Measurements from ENCODE around the gene C5AR2.
"Not testable (repeated sequence)": the region's sequence is repeated elsewhere in the genome, so short reads cannot be mapped to it uniquely, and the experiment has no call there.

Gene C5AR2

DNA sequence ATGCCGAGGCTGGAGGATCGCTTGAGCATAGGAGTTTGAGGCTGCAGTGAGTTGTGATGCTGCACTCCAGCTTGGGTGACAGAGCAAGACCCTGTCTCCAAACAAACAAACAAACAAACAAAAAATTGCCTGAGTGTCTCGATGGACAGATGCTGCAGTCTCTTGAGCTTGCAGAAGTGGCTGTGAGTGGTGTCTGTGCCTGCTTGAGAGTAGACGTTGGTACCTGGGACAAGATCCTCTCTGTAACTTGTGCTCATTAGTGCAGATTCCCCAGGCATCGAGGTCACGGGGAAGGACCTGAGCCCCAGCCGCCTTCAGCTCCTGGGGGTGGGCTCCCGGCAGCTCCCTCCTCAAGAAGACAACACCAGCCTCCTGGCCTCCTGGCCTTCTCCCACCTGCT lies 8.6 kb upstream of the C5AR2 start:
- no peak for DNase-seq (ENCODE audit: low read depth, low spot score)

DNA sequence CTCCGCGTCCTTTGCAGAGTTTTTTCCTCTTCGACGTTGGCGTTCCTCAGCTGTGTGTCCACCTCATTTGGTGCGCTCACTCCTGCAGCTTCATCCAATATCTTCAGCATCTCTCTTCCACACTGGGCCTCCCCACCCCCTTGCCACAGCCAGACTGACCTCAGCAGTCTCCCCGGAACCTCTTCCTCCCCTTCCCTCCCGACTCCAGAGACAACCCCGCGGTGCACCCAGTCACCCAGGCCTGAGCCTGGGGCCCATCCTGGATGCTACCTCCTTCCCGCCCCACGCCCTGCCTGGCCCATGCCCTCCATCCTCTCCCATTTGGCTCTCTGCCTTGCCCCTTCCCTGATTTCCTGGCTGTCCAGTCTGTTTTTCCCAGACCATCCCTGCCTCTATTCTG lies 8.1 kb upstream of the C5AR2 start:
- no peak for DNase-seq (ENCODE audit: low read depth, low spot score)

DNA sequence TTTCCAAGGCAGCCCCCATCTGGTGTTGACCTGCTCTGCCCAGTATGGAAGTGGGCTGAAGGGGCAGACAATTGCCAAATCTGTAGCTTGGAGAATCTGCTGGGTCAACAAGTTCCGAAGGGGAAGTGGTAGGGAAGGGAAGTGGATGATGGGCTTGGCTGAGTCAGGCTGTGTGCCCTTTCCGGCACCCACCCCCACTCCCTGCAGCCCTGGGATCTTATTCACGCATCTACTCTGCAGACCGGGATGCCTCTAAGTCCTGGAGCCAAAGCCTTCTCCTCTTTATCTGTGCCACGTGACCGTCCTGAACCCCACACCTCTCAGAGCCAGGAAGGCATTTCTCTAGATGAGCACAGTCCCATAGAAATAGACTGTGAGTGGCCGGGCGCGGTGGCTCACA lies 7.5 kb upstream of the C5AR2 start:
- DNase-seq (ENCODE audit: low read depth, low spot score): no peak

DNA sequence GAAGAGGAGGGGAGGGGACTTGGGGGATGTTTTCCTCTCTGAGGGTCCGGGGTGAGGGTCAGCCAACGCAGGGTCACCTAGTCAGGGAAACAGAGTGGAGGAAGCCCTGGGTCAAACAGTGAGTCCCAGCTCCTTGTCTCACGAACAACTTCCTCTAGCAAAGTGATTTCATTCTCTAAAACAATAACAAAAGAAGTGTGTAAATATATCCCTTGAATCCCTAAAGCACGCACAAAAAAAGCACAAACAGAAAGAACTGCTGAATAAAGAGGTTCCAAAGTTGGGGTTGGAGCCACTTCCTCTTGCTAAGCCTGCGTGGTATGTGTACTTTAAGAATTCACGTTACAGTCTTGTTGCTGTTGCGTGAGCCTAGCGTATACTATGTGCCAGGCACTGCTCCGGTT lies 1.5 kb upstream of the C5AR2 start:
- no peak for DNase-seq (ENCODE audit: low read depth, low spot score)

DNA sequence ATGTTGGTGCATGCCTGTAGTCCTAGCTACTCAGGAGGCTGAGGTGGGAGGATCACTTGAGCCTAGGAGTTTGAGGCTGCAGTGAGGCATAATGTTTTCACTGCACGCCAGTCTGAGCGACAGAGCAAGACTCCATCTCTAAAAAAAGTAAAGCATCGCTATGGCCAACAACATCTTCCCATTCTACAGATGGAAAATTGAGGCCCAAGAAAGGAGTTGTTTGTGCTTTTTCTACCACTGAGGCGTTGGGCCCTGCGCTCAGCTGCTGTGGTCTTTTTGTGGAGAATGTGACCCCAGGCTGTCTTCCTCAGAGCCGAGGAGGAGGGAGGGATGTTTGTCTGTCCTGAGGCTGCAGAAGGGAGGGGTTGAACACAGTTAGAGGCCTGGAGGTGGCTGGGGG lies 485 bp upstream of the C5AR2 start:
- no peak for DNase-seq (ENCODE audit: low read depth, low spot score)

DNA sequence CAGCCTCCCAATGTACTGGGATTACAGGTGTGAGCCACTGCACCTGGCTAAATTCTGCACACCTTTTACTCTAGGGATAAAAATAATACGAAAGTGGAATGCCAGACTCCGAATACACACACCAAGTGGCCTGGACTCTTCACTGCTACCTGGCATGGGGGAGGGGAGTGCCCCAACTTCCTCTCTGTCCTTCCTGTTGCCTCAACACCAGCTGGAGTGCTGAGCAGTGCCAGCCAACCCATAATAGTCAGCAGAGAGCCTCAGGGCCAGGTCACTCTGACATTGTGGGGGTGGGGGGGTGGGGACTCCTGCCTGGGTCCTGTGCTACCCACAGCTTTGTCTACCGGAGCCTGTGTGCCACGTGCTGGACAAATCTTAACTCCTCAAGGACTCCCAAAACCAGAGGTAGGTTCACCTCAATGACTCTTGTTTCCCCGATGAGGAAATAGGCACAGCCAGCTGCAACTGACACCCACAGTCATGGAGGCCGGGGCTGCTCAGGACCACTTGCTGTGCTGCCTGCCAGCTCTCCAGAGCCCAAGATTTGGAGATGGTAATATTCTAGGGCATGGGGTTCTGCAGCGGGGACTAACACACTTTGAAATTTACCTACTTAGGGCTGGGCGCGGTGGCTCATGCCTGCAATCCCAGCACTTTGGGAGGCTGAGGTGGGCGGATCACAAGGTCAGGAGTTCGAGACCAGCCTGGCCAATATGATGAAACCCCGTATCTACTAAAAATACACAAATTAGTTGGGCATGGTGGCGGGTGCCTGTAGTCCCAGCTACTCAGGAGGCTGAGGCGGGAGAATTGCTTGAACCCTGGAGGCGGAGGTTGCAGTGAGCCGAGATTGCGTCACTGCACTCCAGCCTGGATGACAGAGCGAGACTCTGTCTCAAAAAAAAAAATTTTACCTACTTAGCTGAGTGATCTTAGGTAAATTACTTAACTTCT lies 5.1 kb downstream of the C5AR2 start:
- not testable (repeated sequence) for DNase-seq (ENCODE audit: low read depth, low spot score)

DNA sequence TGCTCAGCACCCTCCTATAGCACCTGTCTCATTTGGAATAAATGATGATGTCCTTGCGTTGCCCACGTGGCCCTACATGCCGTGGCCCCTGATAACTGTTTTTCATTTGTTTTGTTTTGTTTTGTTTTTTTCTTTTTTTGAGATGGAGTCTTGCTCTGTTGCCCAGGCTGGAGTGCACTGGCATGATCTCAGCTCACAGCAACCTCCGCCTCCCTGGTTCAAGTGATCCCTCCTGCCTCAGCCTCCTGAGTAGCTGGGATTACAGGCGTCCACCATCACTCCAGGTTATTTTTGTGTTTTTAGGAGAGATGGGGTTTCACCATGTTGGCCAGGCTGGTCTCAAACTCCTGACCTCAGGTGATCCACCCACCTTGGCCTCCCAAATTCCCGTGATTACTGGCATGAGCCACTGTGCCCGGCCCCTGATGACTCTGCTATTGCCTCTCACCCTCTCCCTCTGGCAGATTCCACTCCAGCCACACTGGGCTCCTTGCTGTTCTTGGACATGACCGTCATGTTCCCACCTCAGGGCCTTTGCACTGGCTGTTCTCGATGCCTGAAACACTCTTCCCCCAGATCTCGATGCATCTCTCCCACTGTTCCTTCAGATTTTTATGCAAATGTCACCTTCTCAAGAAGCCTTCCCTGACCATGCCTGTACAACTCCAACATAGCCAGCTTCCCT lies 7.4 kb downstream of the C5AR2 start:
- DNase-seq (ENCODE audit: low read depth, low spot score): no peak

DNA sequence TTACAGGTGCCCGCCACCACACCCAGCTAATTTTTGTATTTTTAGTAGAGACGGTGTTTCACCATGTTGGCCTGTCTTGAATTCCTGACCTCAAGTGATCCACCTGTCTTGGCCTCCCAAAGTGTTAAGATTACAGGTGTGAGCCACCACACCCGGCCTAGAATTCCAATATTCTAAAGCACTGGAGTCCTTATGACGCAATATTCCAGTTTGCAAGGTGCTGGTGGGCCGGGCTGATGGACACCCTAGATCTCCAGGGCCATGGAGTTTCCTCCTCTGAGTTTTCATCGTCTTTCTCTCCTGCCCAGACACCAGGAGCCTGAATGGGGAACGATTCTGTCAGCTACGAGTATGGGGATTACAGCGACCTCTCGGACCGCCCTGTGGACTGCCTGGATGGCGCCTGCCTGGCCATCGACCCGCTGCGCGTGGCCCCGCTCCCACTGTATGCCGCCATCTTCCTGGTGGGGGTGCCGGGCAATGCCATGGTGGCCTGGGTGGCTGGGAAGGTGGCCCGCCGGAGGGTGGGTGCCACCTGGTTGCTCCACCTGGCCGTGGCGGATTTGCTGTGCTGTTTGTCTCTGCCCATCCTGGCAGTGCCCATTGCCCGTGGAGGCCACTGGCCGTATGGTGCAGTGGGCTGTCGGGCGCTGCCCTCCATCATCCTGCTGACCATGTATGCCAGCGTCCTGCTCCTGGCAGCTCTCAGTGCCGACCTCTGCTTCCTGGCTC lies 8.7 kb downstream of the C5AR2 start:
- no peak for DNase-seq (ENCODE audit: low read depth, low spot score)

DNA sequence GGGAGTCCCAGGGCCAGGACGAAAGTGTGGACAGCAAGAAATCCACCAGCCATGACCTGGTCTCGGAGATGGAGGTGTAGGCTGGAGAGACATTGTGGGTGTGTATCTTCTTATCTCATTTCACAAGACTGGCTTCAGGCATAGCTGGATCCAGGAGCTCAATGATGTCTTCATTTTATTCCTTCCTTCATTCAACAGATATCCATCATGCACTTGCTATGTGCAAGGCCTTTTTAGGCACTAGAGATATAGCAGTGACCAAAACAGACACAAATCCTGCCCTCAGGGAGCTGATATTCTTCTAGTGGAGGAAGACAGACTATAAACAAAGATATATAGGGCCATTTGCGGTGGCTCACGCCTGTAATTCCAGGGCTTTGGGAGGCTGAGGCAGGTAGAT lies 9.8 kb downstream of the C5AR2 start:
- no peak for DNase-seq (ENCODE audit: low read depth, low spot score)

DNA sequence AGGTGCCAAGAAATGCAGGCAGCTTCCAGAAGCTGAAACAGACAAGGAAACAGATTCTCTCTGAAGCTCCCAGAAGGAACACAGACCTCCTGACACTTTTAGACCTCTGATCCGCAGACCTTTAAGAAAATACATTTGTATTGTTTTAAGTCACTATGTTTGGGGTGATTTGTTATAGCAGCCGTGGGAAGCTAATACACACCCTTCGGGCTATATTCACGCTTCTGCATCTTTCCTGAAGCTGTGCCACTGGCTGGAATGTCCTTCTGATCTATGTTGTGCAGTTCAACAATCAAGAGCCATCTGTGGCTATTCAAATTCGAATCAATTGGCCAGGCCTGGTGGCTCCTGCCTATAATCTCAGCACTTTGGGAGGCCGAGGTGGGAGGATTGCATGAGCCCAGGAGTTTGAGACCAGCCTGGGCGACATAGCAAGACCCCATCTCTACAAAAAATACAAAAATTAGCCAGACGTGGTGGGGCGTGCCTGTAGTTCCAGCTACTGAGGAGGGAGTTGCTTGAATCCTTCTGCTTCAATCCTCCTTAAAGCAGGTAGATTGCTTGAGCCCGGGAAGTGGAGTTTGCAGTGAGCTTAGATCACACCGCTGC lies 11.3 kb downstream of the C5AR2 start:
- DNase-seq (ENCODE audit: low read depth, low spot score): no peak

DNA sequence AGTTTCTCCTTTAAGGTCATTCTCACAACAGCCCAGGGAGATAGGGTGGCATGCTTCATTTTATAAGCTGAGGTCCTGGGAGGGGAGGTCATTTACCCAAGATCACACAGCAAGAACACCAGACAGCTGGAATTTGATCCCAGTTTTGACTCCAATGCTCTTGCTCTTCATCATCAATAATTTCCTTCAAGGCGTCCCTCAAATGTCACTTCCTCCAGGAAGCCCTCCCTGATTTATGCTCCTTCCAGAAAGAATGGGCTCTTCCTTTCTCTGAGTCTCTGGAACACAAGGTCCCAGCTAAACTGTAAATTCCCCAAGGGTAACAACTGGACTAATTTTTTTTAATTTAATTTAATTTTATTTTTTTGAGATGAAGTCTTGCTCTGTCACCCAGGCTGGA lies 12.4 kb downstream of the C5AR2 start:
- no peak for DNase-seq (ENCODE audit: low read depth, low spot score)

DNA sequence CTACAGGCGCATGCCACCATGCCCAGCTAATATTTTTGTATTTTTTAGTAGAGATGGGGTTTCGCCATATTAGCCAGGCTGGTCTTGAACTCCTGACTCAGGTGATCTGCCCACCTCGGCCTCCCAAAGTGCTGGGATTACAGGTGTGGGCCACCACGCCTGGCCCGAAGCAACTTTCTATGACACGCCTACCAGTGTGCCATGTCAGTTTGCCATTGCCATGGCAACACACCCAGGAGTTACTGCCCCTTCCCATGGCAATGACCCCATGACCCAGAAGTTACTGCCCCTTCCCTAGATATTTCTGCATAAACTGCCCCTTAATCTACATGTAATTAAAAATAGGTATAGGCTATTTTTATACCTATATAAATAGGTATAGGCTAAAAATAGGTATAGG lies 14.0 kb downstream of the C5AR2 start:
- DNase-seq (ENCODE audit: low read depth, low spot score): not testable (repeated sequence)

DNA sequence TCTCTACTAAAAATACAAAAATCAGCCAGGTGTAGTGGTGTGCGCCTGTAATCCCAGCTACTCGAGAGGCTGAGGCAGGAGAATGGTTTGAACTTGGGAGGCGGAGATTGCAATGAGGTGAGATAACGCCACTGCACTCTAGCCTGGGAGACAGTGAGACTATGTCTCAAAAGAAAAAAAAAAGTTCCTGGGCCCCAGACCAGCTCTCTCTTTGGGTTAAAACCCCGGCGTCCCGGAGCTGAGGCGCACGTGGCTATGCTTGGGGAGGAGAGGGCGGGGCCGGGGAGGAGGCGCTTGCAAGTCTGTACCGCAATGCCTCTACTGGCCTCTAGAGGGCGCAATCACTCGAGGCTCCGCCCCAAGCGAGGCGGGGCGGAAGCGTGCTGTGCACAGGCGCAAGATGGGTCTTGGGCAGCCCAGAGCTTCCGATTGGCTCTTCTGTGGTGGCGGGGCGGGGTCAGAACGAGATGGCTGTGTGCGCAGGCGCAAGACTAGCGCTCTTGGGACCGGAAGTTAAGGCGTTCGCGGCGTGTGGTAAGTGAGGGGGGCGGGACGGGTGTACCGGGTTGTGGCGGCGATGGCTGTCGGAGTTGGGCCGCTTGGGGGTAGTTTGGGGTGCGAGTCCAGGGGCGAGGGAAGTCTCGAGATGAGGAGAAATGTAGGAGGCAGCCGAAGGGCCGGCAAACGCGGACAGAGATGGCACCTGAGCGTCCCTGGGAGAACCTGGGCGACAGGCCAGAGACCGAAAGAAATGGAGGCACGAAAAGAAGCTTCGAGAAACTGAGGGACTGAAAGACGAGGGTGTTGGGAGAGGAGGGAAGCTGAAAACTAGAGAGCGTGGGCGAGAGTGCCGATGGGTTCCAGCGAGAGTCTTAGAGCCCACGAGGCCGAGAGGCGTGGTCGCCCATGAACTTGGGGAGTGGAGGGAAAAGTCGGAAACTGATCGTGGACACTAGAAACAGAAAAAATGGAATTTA lies 17.1 kb downstream of the C5AR2 start, which contains the start of gene DHX34:
DHX34 (plus strand) TSS at position 497 of the 977 bp plus-strand sequence. CDS start 3,716 bp downstream, outside the sequence.
- peak; percentile 97 for DNase-seq (ENCODE audit: low read depth, low spot score)

DNA sequence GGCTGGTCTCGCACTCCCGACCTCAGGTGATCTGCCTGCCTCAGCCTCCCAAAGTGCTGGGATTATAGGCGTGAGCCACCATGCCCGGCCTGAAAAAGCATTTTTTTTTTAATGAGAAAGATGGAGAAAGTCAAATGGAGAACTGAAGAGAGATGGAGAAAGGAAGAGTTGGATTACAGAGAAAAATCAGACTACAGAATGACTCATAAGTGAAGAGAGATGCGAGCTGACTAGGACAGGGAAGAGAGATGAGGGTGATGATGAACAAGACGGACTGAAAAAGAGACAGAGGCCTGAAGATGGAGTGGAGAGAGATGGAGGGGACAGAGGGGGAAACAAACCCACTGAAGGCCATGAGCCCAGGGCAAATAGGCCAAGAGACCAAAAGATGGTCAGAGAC lies 18.7 kb downstream of the C5AR2 start:
- no peak for DNase-seq (ENCODE audit: low read depth, low spot score)

DNA sequence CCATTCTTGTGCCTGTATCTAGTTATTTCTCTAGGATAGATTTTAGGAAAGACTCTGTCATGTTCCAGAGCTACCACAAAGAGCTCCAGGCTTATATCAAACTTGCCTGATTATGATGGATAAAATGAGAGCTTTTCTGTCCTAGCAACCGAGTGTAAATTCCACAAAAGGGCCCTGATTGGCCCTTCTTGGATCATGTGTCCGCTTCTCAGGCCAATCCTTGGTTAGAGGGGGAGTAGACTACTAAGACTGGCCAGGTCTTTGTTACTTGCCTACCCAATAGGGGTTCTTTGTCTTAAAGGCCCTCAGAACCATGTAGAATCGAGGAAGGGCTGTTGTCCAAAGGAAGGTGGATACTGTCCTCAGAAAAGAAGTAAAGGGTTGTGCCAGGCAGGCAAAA lies 19.6 kb downstream of the C5AR2 start:
- DNase-seq (ENCODE audit: low read depth, low spot score): no peak

DNA sequence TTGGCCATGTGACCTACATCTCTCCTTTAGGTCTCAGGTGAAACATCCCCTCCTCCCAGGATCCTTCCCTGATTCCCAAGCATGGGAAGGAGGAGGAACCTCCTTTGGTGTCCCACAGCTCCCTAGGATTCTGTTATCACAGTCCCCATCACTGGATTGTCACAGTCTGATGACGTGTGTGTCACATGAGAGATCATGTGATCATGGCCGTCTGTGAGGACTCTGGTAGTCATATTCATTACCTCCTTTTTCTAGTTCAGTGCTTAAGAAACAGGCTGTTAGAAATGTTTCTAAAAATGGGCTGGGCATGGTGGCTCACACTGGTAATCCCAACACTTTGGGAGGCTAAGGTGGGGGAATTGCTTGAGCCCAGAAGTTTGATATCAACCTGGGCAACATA lies 20.1 kb downstream of the C5AR2 start:
- DNase-seq (ENCODE audit: low read depth, low spot score): no peak

DNA sequence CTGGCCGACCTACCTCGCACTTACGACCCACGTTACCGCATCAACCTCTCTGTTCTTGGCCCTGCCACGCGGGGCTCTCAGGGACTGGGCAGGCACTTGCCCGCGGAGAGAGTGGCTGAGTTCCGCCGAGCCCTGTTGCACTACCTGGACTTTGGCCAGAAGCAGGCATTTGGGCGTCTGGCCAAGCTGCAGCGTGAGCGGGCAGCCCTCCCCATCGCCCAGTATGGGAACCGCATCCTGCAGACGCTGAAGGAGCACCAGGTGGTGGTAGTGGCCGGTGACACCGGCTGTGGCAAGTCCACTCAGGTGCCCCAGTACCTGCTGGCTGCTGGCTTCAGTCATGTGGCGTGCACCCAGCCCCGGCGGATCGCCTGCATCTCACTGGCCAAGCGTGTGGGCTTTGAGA lies 21.3 kb downstream of the C5AR2 start:
- no peak for DNase-seq (ENCODE audit: low read depth, low spot score)

DNA sequence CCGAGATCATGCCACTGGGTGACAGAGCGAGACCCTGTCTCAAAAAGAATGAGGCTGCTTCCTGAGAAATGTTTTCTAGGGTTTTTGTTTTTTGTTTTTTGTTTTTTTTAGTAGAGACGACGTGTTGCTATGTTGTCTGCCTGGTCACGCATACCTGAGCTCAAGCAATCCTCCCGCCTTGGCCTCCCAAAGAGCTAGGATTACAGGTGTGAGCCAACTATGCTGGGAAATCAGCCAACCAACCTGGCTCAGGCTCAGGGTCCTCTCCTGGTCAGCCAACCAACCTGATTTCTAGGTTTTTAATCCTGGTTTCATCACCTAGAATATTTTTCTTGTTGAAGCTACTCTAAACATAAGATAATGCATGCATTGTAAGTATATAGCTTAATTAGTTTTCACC lies 24.9 kb downstream of the C5AR2 start:
- DNase-seq (ENCODE audit: low read depth, low spot score): no peak

DNA sequence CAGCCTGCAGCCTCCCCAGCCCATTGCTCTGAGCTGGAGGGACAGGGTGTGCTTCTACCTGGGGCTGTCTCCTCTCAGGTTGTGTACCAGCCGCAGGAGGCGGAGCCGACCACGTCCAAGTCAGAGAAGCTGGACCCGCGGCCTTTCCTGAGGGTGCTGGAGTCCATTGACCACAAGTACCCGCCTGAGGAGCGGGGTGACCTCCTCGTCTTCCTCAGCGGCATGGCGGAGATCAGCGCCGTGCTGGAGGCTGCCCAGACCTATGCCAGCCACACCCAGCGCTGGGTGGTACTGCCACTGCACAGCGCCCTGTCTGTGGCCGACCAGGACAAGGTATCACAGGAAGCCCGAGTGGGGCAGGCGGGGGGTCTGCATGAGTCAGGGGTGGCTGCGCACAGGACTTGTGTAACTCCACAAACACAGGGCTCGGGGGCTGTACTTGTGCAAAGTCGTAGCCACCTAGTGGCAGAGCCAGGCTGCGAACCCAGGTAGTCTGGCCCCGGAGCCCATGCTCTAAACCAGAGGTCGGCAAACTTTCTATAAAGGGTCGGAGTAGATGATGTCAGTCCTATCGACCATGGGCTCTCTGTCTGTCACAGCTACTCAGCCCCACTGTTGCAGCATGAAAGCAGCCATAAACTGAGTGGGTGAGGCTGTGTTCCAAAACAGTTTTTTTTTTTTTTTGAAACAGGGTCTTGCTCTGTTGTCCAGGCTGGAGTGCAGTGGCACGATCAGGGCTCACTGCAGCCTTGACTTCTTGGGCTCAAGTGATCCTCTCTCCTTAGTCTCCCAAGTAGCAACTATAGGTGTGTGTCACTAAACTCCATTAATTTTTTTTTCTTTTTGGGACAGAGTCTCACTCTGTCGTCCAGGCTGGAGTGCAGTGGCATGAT lies 26.1 kb downstream of the C5AR2 start:
- DNase-seq (ENCODE audit: low read depth, low spot score): no peak

DNA sequence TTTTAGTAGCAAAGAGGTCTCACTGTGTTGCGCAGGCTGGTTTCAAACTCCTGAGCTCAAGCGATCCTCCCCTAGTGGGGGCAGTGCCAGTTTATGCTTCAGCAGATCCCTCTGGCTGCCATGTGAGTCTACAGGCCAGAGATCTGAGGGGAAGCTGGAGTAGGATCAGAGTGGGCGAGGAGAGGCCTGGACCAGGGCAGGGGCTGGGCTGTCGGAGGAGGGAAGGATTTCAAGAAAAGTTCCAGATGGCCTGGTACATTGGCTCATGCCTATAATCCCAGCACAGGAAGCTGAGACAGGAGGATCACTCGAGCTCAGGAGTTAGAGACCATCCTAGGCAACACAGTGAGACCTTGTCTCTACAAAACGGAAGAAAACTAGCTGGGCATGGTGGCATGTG lies 27.0 kb downstream of the C5AR2 start:
- no peak for DNase-seq (ENCODE audit: low read depth, low spot score)
